ENCODE data around the gene BCAS1. TPM values are rescaled to one million over a fixed set of nuclear protein-coding genes. Genes with fewer than 3 reads are reported as not detected.

Gene BCAS1
- total and polyA plus RNA-seq, 2 donors (not counting 3 experiments of a cell fraction or from before 2014, with no cell fraction given) = not detected

- intact Hi-C loops (cut with micrococcal nuclease) = loop anchor here (1.0 to 10.0 kb wide), 4 partner anchors 119 to 1630 kb away; no protein-coding TSS in a partner anchor
- CTCF ChIA-PET = interaction anchor here (1.2 to 5.9 kb wide), 2 partner anchors 365 to 1631 kb away, joined by 6 to 141 read pairs; no protein-coding TSS in a partner anchor
Measured at GRCh38 chr20:53942973-53943372, 127.4 kb downstream of the BCAS1 start.

More at GRCh38 chr20:53942973-53943372, 127.4 kb downstream of the BCAS1 start:
- Histone ChIP-seq H2AFZ (ENCODE audit: low read depth, low read length) (no peak overlapping the region), H4K20me1 (replicated peaks; ENCODE audit: control insufficient read depth, extremely low read depth, insufficient read depth, low read length) (no peaks in the 10 kb centered on the region), H3K36me3 (ENCODE audit: control insufficient read depth in 2 of 2, extremely low read depth in 1 of 2, insufficient read depth in 2 of 2, low read length in 2 of 2) (no peaks in the 10 kb centered on the region), H3K4me1 (ENCODE audit: control insufficient read depth, extremely low read depth, insufficient read depth, low read length) (peaks cover 22% of the 10 kb centered on the region), H3K4me2 (ENCODE audit: insufficient read depth, low read length) (no peak overlapping the region), H3K27me3 (ENCODE audit: control insufficient read depth in 2 of 2, insufficient read depth in 2 of 2, low read length in 2 of 2) (no peaks in the 10 kb centered on the region), H3K9me3 (replicated peaks; ENCODE audit: control insufficient read depth, insufficient read depth, low read length) (no peaks in the 10 kb centered on the region), H3K9me1 (replicated peaks; ENCODE audit: control insufficient read depth, extremely low read depth, insufficient read depth, low read length) (no peaks in the 10 kb centered on the region), H3K79me2 (ENCODE audit: control insufficient read depth, insufficient read depth, low read length) (no peaks in the 10 kb centered on the region), H3K4me3 (replicated peaks in 1 of 3; ENCODE audit: insufficient read depth in 1 of 3, low read depth in 1 of 3, low read length in 3 of 3) (no peak overlapping the region), H3K9ac (replicated peaks; ENCODE audit: extremely low read depth, insufficient read depth, low read length) (no peak overlapping the region), H3K27ac (ENCODE audit: insufficient read depth, low read depth, low read length) (no peak overlapping the region)
- TF ChIP-seq MYC (IDR thresholded peaks at IDR 0.05; ENCODE audit: low read depth, low read length) (no peak), POLR2AphosphoS5 (IDR thresholded peaks at IDR 0.05; ENCODE audit: insufficient read depth, low read depth, low read length) (no peak), MAX (IDR thresholded peaks at IDR 0.05; ENCODE audit: insufficient read depth, insufficient read length) (no peak), CTCF (IDR thresholded peaks at IDR 0.05; ENCODE audit: extremely low read depth in 1 of 2, insufficient read depth in 1 of 2, low read depth in 1 of 2, low read length in 2 of 2) (no peak), GATA2 (IDR thresholded peaks at IDR 0.05; ENCODE audit: insufficient read depth, insufficient read length, low read depth, low read length) (no peak), EZH2 (IDR thresholded peaks at IDR 0.05; ENCODE audit: borderline replicate concordance, low read depth, low read length, severe bottlenecking) (no peak), POLR2A (IDR thresholded peaks at IDR 0.05; ENCODE audit: low read depth, low read length) (no peak), JUN (IDR thresholded peaks at IDR 0.05; ENCODE audit: borderline replicate concordance, insufficient read depth, insufficient read length, low read depth) (no peak), FOS (IDR thresholded peaks at IDR 0.05; ENCODE audit: borderline replicate concordance, insufficient read depth, low read length) (no peak)
- FAIRE-seq (no peak), DNase-seq (ENCODE audit: low read depth, low spot score) (no peak)
- dilution Hi-C loops (cut with MboI; ENCODE audit: extremely low pct_ligation_motif_present, low sequenced_read_pairs) = loop anchor here (25.0 kb wide), 1 partner anchor 356 kb away; the partner anchor contains the start of gene ZNF217
- POLR2A ChIA-PET = no interaction called here
- no TSS peak for BruUV-seq (replicated peaks)
